Ecto neural progenitor cell (in vitro differentiated cells): Measurements from ENCODE around the gene LMAN2L.
"Not testable (repeated sequence)": the region's sequence is repeated elsewhere in the genome, so short reads cannot be mapped to it uniquely, and the experiment has no call there.

ENCODE experiments used
- DNase-seq: peaks from one replicate; pipeline ENCODE4 v3.0.0-alpha.2; 2018; ENCODE audit warnings: low spot score

Gene LMAN2L

GRCh38 chr2:96687711-96688640 lies 51.9 kb downstream of the LMAN2L start:
- no peak for DNase-seq

GRCh38 chr2:96687266-96687665 lies 52.6 kb downstream of the LMAN2L start:
- no peak for DNase-seq

- peak; percentile 72 for DNase-seq
Measured at GRCh38 chr2:96685577-96686459, 54.0 kb downstream of the LMAN2L start.

GRCh38 chr2:96684883-96685576 lies 54.8 kb downstream of the LMAN2L start:
- DNase-seq: no peak

GRCh38 chr2:96683972-96684820 lies 55.7 kb downstream of the LMAN2L start:
- DNase-seq: no peak

- DNase-seq: no peak
Measured at GRCh38 chr2:96683307-96683706, 56.6 kb downstream of the LMAN2L start.

GRCh38 chr2:96681540-96681939 lies 58.3 kb downstream of the LMAN2L start:
- DNase-seq: no peak

DNA sequence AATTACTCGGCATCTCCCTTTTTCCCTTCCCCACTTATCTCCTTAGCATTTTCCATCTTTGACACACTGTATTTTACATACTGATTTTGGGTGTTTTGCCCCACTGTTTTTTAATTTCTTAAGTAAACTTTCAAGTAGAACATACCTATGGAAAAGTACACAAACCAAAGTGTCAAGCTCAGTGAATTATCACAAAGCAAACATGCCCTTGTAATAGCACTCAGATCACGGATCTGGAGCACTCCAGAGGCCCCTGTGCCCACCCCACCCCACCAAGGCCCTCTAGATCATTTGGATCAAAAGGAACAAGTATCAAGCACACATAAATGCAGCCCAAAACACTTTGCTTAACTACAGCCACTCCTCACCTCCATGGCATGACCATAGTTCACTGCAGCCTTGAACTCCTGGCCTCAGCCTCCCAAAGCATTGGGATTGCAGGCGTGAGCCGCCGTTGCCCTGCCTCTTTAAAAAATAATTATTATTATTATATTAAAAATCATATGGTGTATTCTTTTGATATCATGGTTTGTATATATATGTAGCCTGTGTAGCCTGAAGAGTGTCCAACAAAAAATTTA lies 59.2 kb downstream of the LMAN2L start:
- no peak for DNase-seq

DNA sequence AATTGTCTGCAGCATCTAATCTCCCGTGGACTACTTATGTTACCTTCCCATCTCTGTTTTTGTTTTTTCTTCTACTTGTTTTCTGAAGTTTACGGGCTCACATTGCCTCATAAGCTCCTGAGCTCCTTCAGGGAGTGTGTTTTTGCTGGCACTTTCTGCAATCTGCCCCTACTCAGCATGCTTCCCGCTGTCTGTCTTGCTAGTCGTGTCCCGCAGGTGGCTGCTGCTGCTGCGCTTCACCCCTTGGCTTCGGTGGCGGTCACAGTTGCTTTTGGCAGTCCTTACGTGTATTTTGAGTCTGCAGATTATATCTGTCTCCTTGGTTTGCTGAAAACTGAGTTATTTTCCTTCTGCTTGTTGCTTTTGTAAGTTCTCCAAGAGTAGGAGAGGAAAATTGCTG lies 60.0 kb downstream of the LMAN2L start:
- no peak for DNase-seq

DNA sequence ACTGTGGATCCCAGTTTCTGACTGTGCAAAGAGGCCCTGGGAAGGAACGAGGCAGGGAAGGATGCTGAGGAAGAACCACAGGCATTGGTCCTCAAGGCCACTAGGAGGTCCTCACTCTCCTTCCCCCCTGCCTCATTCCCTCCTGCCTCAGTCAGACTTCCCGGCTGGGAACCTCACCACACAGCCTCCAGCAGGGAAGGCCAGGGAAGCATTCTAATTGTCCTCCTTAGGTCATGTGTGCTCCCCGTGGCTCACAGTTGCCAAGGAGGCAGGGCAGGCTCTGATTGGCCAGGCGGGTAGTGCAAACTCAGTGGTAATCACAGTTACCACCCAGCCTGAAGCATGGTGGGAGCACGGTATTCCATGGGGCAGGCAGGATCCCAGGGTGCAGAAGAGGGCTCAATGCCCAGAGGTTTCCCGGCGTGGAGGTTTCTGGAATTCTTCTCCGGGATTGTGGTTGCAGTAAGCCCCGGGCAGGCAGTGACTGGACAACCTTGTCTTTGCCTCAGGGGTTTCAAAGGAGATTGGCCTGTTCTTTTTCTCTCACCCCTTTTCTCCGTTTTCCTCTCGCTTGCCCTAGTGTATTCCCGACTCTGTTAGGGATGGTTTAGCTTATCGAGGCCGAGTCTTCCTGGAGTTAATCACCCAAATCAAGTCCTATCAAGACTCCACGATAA lies 70.2 kb downstream of the LMAN2L start:
- no peak for DNase-seq

DNA sequence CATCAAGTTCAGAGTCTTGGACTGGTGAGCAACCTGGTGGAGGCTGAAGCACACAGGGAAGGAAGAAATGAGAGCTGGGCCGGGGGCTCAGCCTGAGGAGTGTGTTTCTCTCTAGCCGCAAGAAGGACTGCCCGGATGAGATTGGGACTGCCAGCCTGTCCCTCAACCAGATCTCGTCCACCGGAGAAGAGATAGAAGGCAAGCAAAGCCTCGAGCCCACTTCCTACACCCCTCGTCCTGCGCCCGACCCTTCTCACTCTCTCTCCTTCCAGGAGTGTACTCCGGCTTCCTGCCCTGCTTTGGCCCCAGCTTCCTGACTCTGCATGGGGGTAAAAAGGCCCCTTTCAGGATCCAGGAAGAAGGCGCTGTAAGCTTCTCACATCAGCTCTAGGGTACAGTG lies 71.1 kb downstream of the LMAN2L start:
- no peak for DNase-seq

- DNase-seq: not testable (repeated sequence)
Measured at GRCh38 chr2:96665717-96666116, 74.1 kb downstream of the LMAN2L start.

DNA sequence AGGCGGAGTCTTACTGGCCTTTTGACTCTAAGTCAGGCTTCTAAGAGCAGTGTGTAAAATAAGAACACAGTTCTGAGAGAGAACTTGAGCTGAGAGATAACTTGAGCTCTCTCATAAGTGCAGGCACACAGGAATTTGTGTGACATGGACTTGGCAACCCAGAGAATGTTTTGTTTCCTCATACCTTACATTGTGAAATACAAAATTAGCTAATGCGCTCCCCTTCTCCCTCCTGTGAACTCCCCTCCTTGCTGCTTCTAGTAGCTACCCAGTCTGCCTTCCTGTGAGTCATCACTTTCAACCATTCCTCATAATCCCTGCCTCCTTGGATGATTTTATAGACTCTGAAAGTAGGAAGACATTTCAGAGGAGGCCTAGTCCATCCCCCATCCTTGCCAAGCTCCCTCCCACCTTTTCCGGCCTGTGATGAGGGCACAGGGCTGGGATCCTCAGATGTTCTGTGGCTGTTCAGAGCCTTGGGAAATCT lies 74.7 kb downstream of the LMAN2L start:
- no peak for DNase-seq

DNA sequence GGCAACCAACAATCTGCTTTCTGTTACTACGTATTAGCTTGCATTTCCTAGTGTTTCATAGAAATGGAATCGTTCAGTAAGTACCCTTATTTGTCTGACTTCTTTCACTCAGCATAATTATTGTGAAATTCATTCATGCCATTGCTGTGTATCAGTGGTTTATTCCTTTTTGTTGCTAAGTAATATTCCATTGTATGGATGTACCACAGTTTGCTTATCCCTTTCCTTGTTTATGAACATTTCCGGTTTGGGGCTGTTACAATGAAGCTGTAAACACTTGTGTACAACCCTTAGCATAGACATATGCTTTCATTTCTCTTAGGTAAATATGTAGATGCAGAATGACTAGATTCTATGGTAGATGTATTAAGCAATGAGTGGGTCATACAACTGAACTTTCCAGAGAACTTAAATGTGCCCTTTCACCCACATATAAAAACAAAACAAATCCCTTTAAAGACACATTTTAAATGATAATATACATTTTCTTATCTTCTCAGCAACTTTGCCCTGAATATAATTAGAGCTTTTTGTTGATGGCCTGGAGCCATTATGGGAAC lies 75.4 kb downstream of the LMAN2L start:
- no peak for DNase-seq

DNA sequence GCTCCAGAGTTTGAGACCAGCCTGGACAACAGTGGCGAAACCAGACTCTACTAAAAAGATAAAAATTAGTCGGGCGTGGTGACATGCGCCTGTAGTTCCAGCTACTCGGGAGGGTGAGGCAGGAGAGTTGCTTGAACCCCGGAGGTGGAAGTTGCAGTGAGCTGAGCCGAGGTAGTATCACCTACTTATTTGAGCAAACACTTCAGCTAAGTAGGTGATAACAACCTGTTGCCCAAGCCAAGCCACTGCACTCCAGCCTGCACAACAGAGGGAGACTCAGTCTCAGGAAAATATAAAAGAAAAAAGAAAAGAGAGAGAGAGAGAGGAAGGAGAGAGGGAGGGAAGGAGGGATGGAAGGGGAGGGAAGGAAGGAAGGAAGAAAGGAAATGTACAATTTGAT lies 76.0 kb downstream of the LMAN2L start:
- peak; percentile 34 for DNase-seq

GRCh38 chr2:96663177-96663576 lies 76.7 kb downstream of the LMAN2L start:
- DNase-seq: no peak

GRCh38 chr2:96662360-96662759 lies 77.5 kb downstream of the LMAN2L start:
- no peak for DNase-seq

DNA sequence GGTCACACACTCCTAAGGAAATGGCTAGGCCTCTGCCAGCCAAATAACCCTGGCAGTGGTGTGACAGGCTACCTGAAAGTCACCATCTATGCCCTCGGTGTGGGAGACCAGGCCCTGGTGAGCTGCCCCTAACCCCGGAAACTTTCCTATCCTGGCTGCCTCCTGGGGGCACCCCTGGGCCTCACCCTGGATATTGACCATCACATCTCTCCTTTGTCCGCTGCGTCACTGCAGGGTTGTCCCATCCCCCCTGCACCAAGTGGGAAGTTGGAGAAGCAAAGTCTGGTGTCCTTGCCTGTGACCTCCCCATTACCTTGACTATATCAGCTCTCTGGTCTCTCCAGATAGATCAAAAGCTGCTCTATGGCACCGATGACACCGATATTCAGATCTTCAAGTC lies 78.5 kb downstream of the LMAN2L start:
- DNase-seq: peak; percentile 16

- DNase-seq: no peak
Measured at GRCh38 chr2:96656540-96656939, 83.3 kb downstream of the LMAN2L start.
